ENCODE measurements around the gene ADGRA3. TPM values are rescaled to one million over a fixed set of nuclear protein-coding genes. Genes with fewer than 3 reads are reported as not detected.

Gene ADGRA3
- total RNA-seq, 1 experiment from 2014 or later = 35.0 TPM

- Mint-ChIP-seq H3K36me3 (ENCODE audit: insufficient read depth, unreplicated experiment) (peaks cover 21% of the 10 kb centered on the region), H3K27ac (ENCODE audit: unreplicated experiment) (no peak overlapping the region), H3K4me1 (ENCODE audit: low read depth, unreplicated experiment) (peaks cover 3% of the 10 kb centered on the region), H3K27me3 (ENCODE audit: insufficient read depth, unreplicated experiment) (no peaks in the 10 kb centered on the region), H3K4me3 (ENCODE audit: unreplicated experiment) (no peak overlapping the region), H3K9me3 (ENCODE audit: unreplicated experiment) (no peaks in the 10 kb centered on the region)
- BruUV-seq (replicated peaks) = no TSS peak
- POLR2A ChIA-PET = no interaction called here
- no peaks in the 10 kb centered on the region for H3K36me3 ChIP-seq (ENCODE audit: control insufficient read depth, insufficient read depth, low read length)
- H3K4me1 ChIP-seq = peaks cover 5% of the 10 kb centered on the region
- no peak overlapping the region for H3K4me3 ChIP-seq (ENCODE audit: low read depth, low read length)
- no peak for TF ChIP-seq CTCF (IDR thresholded peaks at IDR 0.05; ENCODE audit: insufficient read depth in 1 of 2, low read depth in 1 of 2, low read length in 1 of 2, severe bottlenecking in 1 of 2, unreplicated experiment in 1 of 2)
- CTCF ChIA-PET = no interaction called here
- no peaks in the 10 kb centered on the region for H3K9me3 ChIP-seq
- intact Hi-C loops (cut with micrococcal nuclease; ENCODE audit: unreplicated experiment) = no loop called here
- no peak for DNase-seq
- no peaks in the 10 kb centered on the region for H3K27me3 ChIP-seq (replicated peaks; ENCODE audit: control insufficient read depth, insufficient read depth, low read length)
Measured at GRCh38 chr4:22430626-22431025, 85.2 kb downstream of the ADGRA3 start.

GRCh38 chr4:22428441-22428840, 87.4 kb downstream of the ADGRA3 start:
- no peaks in the 10 kb centered on the region for H3K27me3 Mint-ChIP-seq (ENCODE audit: insufficient read depth, unreplicated experiment)
- H3K36me3 Mint-ChIP-seq (ENCODE audit: insufficient read depth, unreplicated experiment) = peaks cover 16% of the 10 kb centered on the region
- Histone ChIP-seq H3K4me1 (no peaks in the 10 kb centered on the region), H3K36me3 (ENCODE audit: control insufficient read depth, insufficient read depth, low read length) (no peaks in the 10 kb centered on the region), H3K27me3 (replicated peaks; ENCODE audit: control insufficient read depth, insufficient read depth, low read length) (no peaks in the 10 kb centered on the region), H3K9me3 (no peaks in the 10 kb centered on the region), H3K4me3 (ENCODE audit: low read depth, low read length) (no peak overlapping the region)
- DNase-seq = no peak
- ChIA-PET CTCF (no interaction called here), POLR2A (no interaction called here)
- H3K4me3 Mint-ChIP-seq (ENCODE audit: unreplicated experiment) = no peak overlapping the region
- H3K9me3 Mint-ChIP-seq (ENCODE audit: unreplicated experiment) = no peaks in the 10 kb centered on the region
- no peak for TF ChIP-seq CTCF (IDR thresholded peaks at IDR 0.05; ENCODE audit: insufficient read depth in 1 of 2, low read depth in 1 of 2, low read length in 1 of 2, severe bottlenecking in 1 of 2, unreplicated experiment in 1 of 2)
- H3K4me1 Mint-ChIP-seq (ENCODE audit: low read depth, unreplicated experiment) = no peaks in the 10 kb centered on the region
- no TSS peak for BruUV-seq (replicated peaks)
- H3K27ac Mint-ChIP-seq (ENCODE audit: unreplicated experiment) = no peak overlapping the region
- intact Hi-C loops (cut with micrococcal nuclease; ENCODE audit: unreplicated experiment) = no loop called here

- ChIA-PET CTCF (no interaction called here), POLR2A (no interaction called here)
- Mint-ChIP-seq H3K27ac (ENCODE audit: unreplicated experiment) (no peak overlapping the region), H3K36me3 (ENCODE audit: insufficient read depth, unreplicated experiment) (peaks cover 16% of the 10 kb centered on the region), H3K9me3 (ENCODE audit: unreplicated experiment) (no peaks in the 10 kb centered on the region), H3K4me3 (ENCODE audit: unreplicated experiment) (no peak overlapping the region), H3K27me3 (ENCODE audit: insufficient read depth, unreplicated experiment) (no peaks in the 10 kb centered on the region), H3K4me1 (ENCODE audit: low read depth, unreplicated experiment) (no peaks in the 10 kb centered on the region)
- no peak for TF ChIP-seq CTCF (IDR thresholded peaks at IDR 0.05; ENCODE audit: insufficient read depth in 1 of 2, low read depth in 1 of 2, low read length in 1 of 2, severe bottlenecking in 1 of 2, unreplicated experiment in 1 of 2)
- Histone ChIP-seq H3K36me3 (ENCODE audit: control insufficient read depth, insufficient read depth, low read length) (no peaks in the 10 kb centered on the region), H3K4me1 (no peaks in the 10 kb centered on the region), H3K27me3 (replicated peaks; ENCODE audit: control insufficient read depth, insufficient read depth, low read length) (no peaks in the 10 kb centered on the region), H3K9me3 (no peaks in the 10 kb centered on the region), H3K4me3 (ENCODE audit: low read depth, low read length) (no peak overlapping the region)
- intact Hi-C loops (cut with micrococcal nuclease; ENCODE audit: unreplicated experiment) = no loop called here
- no peak for DNase-seq
- BruUV-seq (replicated peaks) = no TSS peak
Measured at GRCh38 chr4:22427675-22428074, 88.2 kb downstream of the ADGRA3 start.

Measured in Caco-2 (cell line).